Stimulated activated naive B cell treated with anti-CD40 and anti-IgM and Interleukin-4, amounts not matched to agents 10 μg/mL and 1 μg/mL and 100 μg/mL, for 72 hours (primary cell): ENCODE results near the gene SHMT2.
A peak's percentile ranks its signal among the peaks of the same experiment; 100 is the strongest.
"Not testable (repeated sequence)": the region's sequence is repeated elsewhere in the genome, so short reads cannot be mapped to it uniquely, and the experiment has no call there.

Experiments used
- ATAC-seq, 2 donors: fragments of 150-1000 bp; cut with Tn5 transposase; replicated peaks; 2 replicates each; pipeline ENCODE4 v1.10.0; 2021; ENCODE audit warnings: moderate library complexity in 1 of 2
- DNase-seq: peaks from one replicate; pipeline ENCODE4 v3.0.0; 2021
- H3K27ac Mint-ChIP-seq: one replicate; pipeline ENCODE4 v1.8.0; 2022; ENCODE audit warnings: mild to moderate bottlenecking, mixed read lengths
- H3K27me3 Mint-ChIP-seq, 2 donors: one replicate each; pipeline ENCODE4 v1.8.0; 2022; ENCODE audit warnings: mixed read lengths in 2 of 2
- H3K36me3 Mint-ChIP-seq, 2 donors: one replicate each; pipeline ENCODE4 v1.8.0; 2022; ENCODE audit warnings: mixed read lengths in 2 of 2, mild to moderate bottlenecking in 1 of 2
- H3K4me1 Mint-ChIP-seq, 2 donors: one replicate each; pipeline ENCODE4 v1.8.0; 2022; ENCODE audit warnings: mixed read lengths in 2 of 2, mild to moderate bottlenecking in 1 of 2
- H3K4me3 Mint-ChIP-seq, 2 donors: one replicate each; pipeline ENCODE4 v1.8.0; 2022; ENCODE audit warnings: mild to moderate bottlenecking in 2 of 2, mixed read lengths in 2 of 2, moderate library complexity in 1 of 2
- H3K9me3 Mint-ChIP-seq, 2 donors: one replicate each; pipeline ENCODE4 v1.8.0; 2022; ENCODE audit warnings: mixed read lengths in 2 of 2, mild to moderate bottlenecking in 1 of 2

The SHMT2 gene

GRCh38 chr12:57276935-57277563 is 47.5 kb downstream of the SHMT2 start:
- DNase-seq (no peak), ATAC-seq (no peak)
- Mint-ChIP-seq H3K27ac (no peak overlapping the region), H3K4me3 (no peak overlapping the region), H3K9me3 (no peaks in the 10 kb centered on the region), H3K4me1 (peaks cover 22 to 40% of the 10 kb centered on the region in 2 donors), H3K27me3 (no peaks in the 10 kb centered on the region), H3K36me3 (peaks cover 36 to 69% of the 10 kb centered on the region in 2 donors)

- H3K4me1 Mint-ChIP-seq = peaks cover 27 to 47% of the 10 kb centered on the region in 2 donors
- H3K27me3 Mint-ChIP-seq = no peaks in the 10 kb centered on the region
- no peak for ATAC-seq
- peak overlapping the region; percentile 44 for H3K27ac Mint-ChIP-seq
- no peak for DNase-seq
- H3K36me3 Mint-ChIP-seq = peaks cover 29 to 70% of the 10 kb centered on the region in 2 donors
- H3K4me3 Mint-ChIP-seq = no peak overlapping the region
- no peaks in the 10 kb centered on the region for H3K9me3 Mint-ChIP-seq
Measured at GRCh38 chr12:57278465-57279381, 49.2 kb downstream of the SHMT2 start.

DNA sequence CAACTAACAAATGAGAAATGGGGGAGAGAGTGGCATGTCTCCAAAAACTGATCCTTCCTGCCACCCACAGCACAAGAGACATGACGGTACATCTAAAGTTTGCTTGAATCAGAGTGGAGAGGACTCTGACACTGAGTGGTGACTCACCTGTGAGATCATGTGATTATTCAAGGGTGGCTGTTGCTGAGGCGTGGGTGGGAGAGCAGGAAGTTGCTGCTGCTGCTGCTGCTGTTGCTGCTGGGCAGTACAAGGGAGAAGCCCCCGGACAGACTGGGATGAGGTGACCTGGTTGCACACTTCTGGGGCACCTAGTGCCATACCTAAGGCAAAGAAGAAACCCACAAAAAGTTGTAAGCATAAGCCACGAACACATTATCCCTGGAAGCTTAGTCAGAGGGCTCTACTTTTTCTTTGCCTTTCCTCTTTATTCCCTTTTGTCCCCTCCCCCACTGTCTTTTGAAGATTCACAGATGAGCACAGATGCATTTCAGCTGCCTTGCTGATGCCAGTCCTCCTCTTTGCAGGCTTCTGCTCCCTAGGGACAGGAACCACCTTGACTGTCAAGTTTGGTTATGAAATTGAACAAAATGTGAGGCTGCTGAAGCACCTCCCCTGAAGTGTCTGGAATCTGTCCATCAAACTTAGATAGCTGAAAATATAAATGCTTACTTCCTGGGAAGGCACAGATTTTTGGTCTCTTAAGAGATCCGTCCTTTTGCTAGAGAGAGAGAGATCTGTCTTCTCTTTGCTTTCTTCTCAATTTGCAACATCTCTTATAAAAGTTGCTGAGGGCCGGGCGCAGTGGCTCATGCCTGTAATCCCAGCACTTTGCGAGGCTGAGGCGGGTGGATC is 50.9 kb downstream of the SHMT2 start:
- Mint-ChIP-seq H3K9me3 (no peaks in the 10 kb centered on the region), H3K4me1 (peaks cover 33 to 53% of the 10 kb centered on the region in 2 donors), H3K36me3 (peaks cover 32 to 74% of the 10 kb centered on the region in 2 donors), H3K4me3 (peak overlapping the region; percentile 75 to 76), H3K27ac (peak overlapping the region; percentile 96), H3K27me3 (no peaks in the 10 kb centered on the region)
- ATAC-seq (peak; percentile 97 to 98), DNase-seq (peak; percentile 83)

DNA sequence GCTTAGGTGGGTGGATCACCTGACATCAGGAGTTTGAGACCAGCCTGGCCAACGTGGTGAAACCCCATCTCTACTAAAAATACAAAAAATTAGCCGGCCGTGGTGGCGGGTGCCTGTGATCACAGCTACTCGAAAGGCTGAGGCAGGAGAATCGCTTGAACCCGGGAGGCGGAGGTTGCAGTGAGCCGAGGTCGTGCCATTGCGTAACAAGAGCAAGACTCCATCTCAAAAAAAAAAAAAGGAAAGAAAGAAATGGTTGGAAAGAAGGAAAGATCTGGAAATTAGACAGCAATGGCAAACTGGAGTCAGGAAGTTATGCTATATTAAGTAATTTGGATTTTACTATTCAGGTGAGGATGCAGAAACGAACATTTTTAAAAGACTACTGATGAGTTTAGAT is 52.6 kb downstream of the SHMT2 start:
- Mint-ChIP-seq H3K36me3 (peaks cover 35 to 76% of the 10 kb centered on the region in 2 donors), H3K4me1 (peaks cover 44 to 60% of the 10 kb centered on the region in 2 donors)
- not testable (repeated sequence) for H3K9me3 Mint-ChIP-seq, H3K27me3 Mint-ChIP-seq, H3K4me3 Mint-ChIP-seq, DNase-seq, ATAC-seq, H3K27ac Mint-ChIP-seq
